GM23338 (cell line): ENCODE results near the gene TENM4. TPM values are rescaled to one million over a fixed set of nuclear protein-coding genes. Genes with fewer than 3 reads are reported as not detected.

ENCODE experiments used
- ATAC-seq: fragments of 200-7000 bp; cut with Tn5 transposase; 3 replicates; pipeline ENCODE4 v1.9.1; 2020
- DNase-seq: peaks from one replicate; pipeline ENCODE4 v3.0.0-alpha.2; 2015; ENCODE audit warnings: low spot score
- H2AFZ ChIP-seq: fragments of 200-600 bp; sonication (generic); 2 replicates; pipeline ENCODE4 v1.8.0; 2016; ENCODE audit warnings: antibody characterized with exemption, mild to moderate bottlenecking, moderate library complexity
- H3F3A ChIP-seq: fragments of 200-600 bp; sonication (generic); replicated peaks from 2 replicates; pipeline ENCODE4 v1.8.0; 2017; ENCODE audit warnings: antibody characterized with exemption, mixed run types, low read depth
- H3K27ac ChIP-seq: fragments of 200-600 bp; sonication (generic); 2 replicates; pipeline ENCODE4 v1.6.1; 2016; ENCODE audit warnings: low read depth
- H3K27me3 ChIP-seq: fragments of 200-600 bp; sonication (generic); 2 replicates; pipeline ENCODE4 v1.8.0; 2016; ENCODE audit warnings: mild to moderate bottlenecking, mixed run types, moderate library complexity; ENCODE audit not compliant: insufficient read depth
- H3K36me3 ChIP-seq: fragments of 200-600 bp; sonication (generic); 2 replicates; pipeline ENCODE4 v1.8.0; 2016; ENCODE audit warnings: mild to moderate bottlenecking; ENCODE audit not compliant: insufficient read depth
- H3K4me1 ChIP-seq: fragments of 200-600 bp; sonication (generic); 2 replicates; pipeline ENCODE4 v1.8.0; 2016; ENCODE audit warnings: mild to moderate bottlenecking, moderate library complexity; ENCODE audit not compliant: insufficient read depth
- H3K4me2 ChIP-seq: fragments of 200-600 bp; sonication (generic); 2 replicates; pipeline ENCODE4 v1.7.1; 2017; ENCODE audit warnings: mixed run types
- H3K4me3 ChIP-seq: fragments of 200-600 bp; sonication (generic); 2 replicates; pipeline ENCODE4 v1.6.1; 2016; ENCODE audit warnings: mixed run types
- H3K79me2 ChIP-seq: fragments of 200-600 bp; sonication (generic); replicated peaks from 2 replicates; pipeline ENCODE4 v1.8.0; 2017; ENCODE audit warnings: mild to moderate bottlenecking; ENCODE audit not compliant: insufficient read depth
- H3K9me2 ChIP-seq: fragments of 200-600 bp; sonication (generic); 2 replicates; pipeline ENCODE4 v1.8.0; 2017; ENCODE audit not compliant: insufficient read depth
- H4K20me1 ChIP-seq: fragments of 200-600 bp; sonication (generic); replicated peaks from 2 replicates; pipeline ENCODE4 v1.8.0; 2017; ENCODE audit warnings: mild to moderate bottlenecking; ENCODE audit not compliant: insufficient read depth
- H3K27ac Mint-ChIP-seq: 2 replicates; pipeline ENCODE4 v1.8.0; 2020; ENCODE audit warnings: inconsistent platforms, mild to moderate bottlenecking, moderate library complexity, mixed read lengths
- H3K27me3 Mint-ChIP-seq: 3 replicates; pipeline ENCODE4 v1.8.0; 2022; ENCODE audit warnings: low read depth, mild to moderate bottlenecking, moderate library complexity, mixed read lengths, inconsistent platforms; ENCODE audit not compliant: insufficient read depth, poor library complexity
- H3K36me3 Mint-ChIP-seq: 3 replicates; pipeline ENCODE4 v1.8.0; 2021; ENCODE audit warnings: low read depth, mild to moderate bottlenecking, inconsistent platforms, moderate library complexity, mixed read lengths
- H3K4me1 Mint-ChIP-seq: 3 replicates; pipeline ENCODE4 v1.8.0; 2020; ENCODE audit warnings: mild to moderate bottlenecking, inconsistent platforms, mixed read lengths
- H3K4me3 Mint-ChIP-seq: 3 replicates; pipeline ENCODE4 v1.8.0; 2021; ENCODE audit warnings: moderate library complexity, mild to moderate bottlenecking, inconsistent platforms, mixed read lengths
- H3K9me3 Mint-ChIP-seq: 3 replicates; pipeline ENCODE4 v1.8.0; 2020; ENCODE audit warnings: moderate library complexity, mild to moderate bottlenecking, inconsistent platforms, mixed read lengths
- CREB1 ChIP-seq: fragments of 250-450 bp; sonication (Bioruptor Pico); IDR thresholded peaks from 2 replicates; pipeline ENCODE4 v1.5.0; 2020; ENCODE audit warnings: low read depth, mild to moderate bottlenecking, moderate library complexity
- CTCF ChIP-seq, 2 experiments: fragments of 200-600 bp in 1 of 2; sonication (generic) in 1 of 2; conservative IDR thresholded peaks; 2 replicates each; pipeline versions ENCODE4 v1.5.1 to v1.6.1; 2016 to 2017; ENCODE audit warnings: antibody characterized with exemption in 2 of 2, low read depth in 2 of 2, mild to moderate bottlenecking in 2 of 2, moderate library complexity in 1 of 2
- EZH2 ChIP-seq: fragments of 200-600 bp; sonication (generic); IDR thresholded peaks from one replicate; pipeline ENCODE4 v1.8.0; 2017; ENCODE audit warnings: antibody characterized with exemption, mild to moderate bottlenecking, low read depth; ENCODE audit not compliant: unreplicated experiment
- EZH2phosphoT487 ChIP-seq: fragments of 200-600 bp; sonication (generic); IDR thresholded peaks from one replicate; pipeline ENCODE4 v1.8.1; 2018; ENCODE audit warnings: antibody characterized with exemption; ENCODE audit not compliant: unreplicated experiment
- JUNB ChIP-seq: IDR thresholded peaks from one replicate; pipeline ENCODE4 v1.6.1; 2016; ENCODE audit warnings: antibody characterized with exemption; ENCODE audit not compliant: unreplicated experiment
- NANOG ChIP-seq: IDR thresholded peaks from 2 replicates; pipeline ENCODE4 v1.6.1; 2016; ENCODE audit warnings: antibody characterized with exemption, borderline replicate concordance
- STAT1 ChIP-seq: IDR thresholded peaks from one replicate; pipeline ENCODE4 v1.6.1; 2016; ENCODE audit warnings: antibody characterized with exemption; ENCODE audit not compliant: unreplicated experiment
- ZNF114 ChIP-seq: fragments of 250-450 bp; sonication (Bioruptor Pico); IDR thresholded peaks from 2 replicates; pipeline ENCODE4 v1.5.0; 2020; ENCODE audit warnings: mild to moderate bottlenecking, moderate library complexity
- ZNF331 ChIP-seq: fragments of 250-450 bp; sonication (Bioruptor Pico); IDR thresholded peaks from 2 replicates; pipeline ENCODE4 v1.5.0; 2020; ENCODE audit warnings: low read depth, mild to moderate bottlenecking, moderate library complexity
- polyA plus RNA-seq: library from polyadenylated mRNA; unstranded; fragments of >200 nt; fragmentation: Nextera tagmentation; extraction: Ambion mirVana; gene quantifications from 2 replicates; pipeline ENCODE4 v1.2.1, GENCODE V29; 2016
- total RNA-seq: library from RNA; depleted of rRNA; stranded (reverse); fragments of >200 nt; shearing (Covaris generic); gene quantifications from 2 replicates; pipeline ENCODE4 v1.2.3, GENCODE V29; 2014
- TF ChIP-seq, protein P1 (sequence below): IDR thresholded peaks from 2 replicates; pipeline ENCODE4 v1.6.1; 2016; ENCODE audit warnings: antibody characterized with exemption
- TF ChIP-seq, protein P2 (sequence below): fragments of 250-450 bp; sonication (Bioruptor Pico); IDR thresholded peaks from 2 replicates; pipeline ENCODE4 v1.5.0; 2020; ENCODE audit warnings: mild to moderate bottlenecking, moderate library complexity
- TF ChIP-seq, protein P3 (sequence below): IDR thresholded peaks from one replicate; pipeline ENCODE4 v1.6.1; 2018; ENCODE audit warnings: antibody characterized with exemption; ENCODE audit not compliant: unreplicated experiment

The TENM4 gene
- total and polyA plus RNA-seq, 2 experiments from 2014 or later = 7.3 TPM

DNA sequence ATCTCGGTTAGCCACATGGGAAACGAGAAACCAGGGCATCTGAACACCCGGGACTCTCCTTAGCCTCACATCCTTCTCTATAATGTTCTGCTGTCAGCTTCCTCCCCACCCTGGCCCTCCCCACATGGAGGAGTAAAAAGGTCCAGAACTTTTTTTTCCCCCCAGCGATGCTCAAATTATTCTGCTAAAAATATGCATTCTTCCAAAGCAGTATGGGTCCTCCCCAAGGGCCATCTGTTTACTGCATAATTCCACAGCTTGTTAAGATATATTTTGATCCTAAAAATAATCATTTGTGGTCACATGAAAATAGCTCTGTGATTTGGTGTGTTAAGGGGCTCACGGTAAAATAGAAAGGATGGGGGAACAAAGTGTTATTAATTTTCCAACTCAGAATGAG lies 584.6 kb downstream of the TENM4 start (continued):
- no peak for TF ChIP-seq EZH2
- TF ChIP-seq ZNF331 = no peak
- TF ChIP-seq, protein P1, sequence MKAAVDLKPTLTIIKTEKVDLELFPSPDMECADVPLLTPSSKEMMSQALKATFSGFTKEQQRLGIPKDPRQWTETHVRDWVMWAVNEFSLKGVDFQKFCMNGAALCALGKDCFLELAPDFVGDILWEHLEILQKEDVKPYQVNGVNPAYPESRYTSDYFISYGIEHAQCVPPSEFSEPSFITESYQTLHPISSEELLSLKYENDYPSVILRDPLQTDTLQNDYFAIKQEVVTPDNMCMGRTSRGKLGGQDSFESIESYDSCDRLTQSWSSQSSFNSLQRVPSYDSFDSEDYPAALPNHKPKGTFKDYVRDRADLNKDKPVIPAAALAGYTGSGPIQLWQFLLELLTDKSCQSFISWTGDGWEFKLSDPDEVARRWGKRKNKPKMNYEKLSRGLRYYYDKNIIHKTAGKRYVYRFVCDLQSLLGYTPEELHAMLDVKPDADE = no peak

GRCh38 chr11:78855116-78855515 lies 585.7 kb downstream of the TENM4 start:
- Mint-ChIP-seq H3K4me3 (no peak overlapping the region), H3K36me3 (no peaks in the 10 kb centered on the region), H3K27me3 (no peaks in the 10 kb centered on the region), H3K9me3 (no peaks in the 10 kb centered on the region), H3K27ac (no peak overlapping the region), H3K4me1 (peaks cover 12% of the 10 kb centered on the region)
- Histone ChIP-seq H3F3A (no peaks in the 10 kb centered on the region), H3K9me2 (no peaks in the 10 kb centered on the region), H4K20me1 (no peaks in the 10 kb centered on the region), H2AFZ (no peak overlapping the region), H3K4me2 (no peak overlapping the region), H3K27ac (no peak overlapping the region), H3K4me3 (no peak overlapping the region), H3K4me1 (peaks cover 7% of the 10 kb centered on the region), H3K79me2 (no peaks in the 10 kb centered on the region), H3K27me3 (no peaks in the 10 kb centered on the region), H3K36me3 (no peaks in the 10 kb centered on the region)
- DNase-seq (no peak), ATAC-seq (no peak)
- TF ChIP-seq CTCF (conservative IDR thresholded peaks at IDR 0.05; ENCODE audit: low read depth in 2 of 2) (no peak), JUNB (no peak), ZNF114 (CRISPR knock-in tag) (no peak), NANOG (no peak), EZH2phosphoT487 (no peak), ZNF331 (no peak), STAT1 (no peak), EZH2 (no peak), CREB1 (CRISPR knock-in tag) (no peak)
- TF ChIP-seq, protein P1 = no peak
- TF ChIP-seq, protein P2, sequence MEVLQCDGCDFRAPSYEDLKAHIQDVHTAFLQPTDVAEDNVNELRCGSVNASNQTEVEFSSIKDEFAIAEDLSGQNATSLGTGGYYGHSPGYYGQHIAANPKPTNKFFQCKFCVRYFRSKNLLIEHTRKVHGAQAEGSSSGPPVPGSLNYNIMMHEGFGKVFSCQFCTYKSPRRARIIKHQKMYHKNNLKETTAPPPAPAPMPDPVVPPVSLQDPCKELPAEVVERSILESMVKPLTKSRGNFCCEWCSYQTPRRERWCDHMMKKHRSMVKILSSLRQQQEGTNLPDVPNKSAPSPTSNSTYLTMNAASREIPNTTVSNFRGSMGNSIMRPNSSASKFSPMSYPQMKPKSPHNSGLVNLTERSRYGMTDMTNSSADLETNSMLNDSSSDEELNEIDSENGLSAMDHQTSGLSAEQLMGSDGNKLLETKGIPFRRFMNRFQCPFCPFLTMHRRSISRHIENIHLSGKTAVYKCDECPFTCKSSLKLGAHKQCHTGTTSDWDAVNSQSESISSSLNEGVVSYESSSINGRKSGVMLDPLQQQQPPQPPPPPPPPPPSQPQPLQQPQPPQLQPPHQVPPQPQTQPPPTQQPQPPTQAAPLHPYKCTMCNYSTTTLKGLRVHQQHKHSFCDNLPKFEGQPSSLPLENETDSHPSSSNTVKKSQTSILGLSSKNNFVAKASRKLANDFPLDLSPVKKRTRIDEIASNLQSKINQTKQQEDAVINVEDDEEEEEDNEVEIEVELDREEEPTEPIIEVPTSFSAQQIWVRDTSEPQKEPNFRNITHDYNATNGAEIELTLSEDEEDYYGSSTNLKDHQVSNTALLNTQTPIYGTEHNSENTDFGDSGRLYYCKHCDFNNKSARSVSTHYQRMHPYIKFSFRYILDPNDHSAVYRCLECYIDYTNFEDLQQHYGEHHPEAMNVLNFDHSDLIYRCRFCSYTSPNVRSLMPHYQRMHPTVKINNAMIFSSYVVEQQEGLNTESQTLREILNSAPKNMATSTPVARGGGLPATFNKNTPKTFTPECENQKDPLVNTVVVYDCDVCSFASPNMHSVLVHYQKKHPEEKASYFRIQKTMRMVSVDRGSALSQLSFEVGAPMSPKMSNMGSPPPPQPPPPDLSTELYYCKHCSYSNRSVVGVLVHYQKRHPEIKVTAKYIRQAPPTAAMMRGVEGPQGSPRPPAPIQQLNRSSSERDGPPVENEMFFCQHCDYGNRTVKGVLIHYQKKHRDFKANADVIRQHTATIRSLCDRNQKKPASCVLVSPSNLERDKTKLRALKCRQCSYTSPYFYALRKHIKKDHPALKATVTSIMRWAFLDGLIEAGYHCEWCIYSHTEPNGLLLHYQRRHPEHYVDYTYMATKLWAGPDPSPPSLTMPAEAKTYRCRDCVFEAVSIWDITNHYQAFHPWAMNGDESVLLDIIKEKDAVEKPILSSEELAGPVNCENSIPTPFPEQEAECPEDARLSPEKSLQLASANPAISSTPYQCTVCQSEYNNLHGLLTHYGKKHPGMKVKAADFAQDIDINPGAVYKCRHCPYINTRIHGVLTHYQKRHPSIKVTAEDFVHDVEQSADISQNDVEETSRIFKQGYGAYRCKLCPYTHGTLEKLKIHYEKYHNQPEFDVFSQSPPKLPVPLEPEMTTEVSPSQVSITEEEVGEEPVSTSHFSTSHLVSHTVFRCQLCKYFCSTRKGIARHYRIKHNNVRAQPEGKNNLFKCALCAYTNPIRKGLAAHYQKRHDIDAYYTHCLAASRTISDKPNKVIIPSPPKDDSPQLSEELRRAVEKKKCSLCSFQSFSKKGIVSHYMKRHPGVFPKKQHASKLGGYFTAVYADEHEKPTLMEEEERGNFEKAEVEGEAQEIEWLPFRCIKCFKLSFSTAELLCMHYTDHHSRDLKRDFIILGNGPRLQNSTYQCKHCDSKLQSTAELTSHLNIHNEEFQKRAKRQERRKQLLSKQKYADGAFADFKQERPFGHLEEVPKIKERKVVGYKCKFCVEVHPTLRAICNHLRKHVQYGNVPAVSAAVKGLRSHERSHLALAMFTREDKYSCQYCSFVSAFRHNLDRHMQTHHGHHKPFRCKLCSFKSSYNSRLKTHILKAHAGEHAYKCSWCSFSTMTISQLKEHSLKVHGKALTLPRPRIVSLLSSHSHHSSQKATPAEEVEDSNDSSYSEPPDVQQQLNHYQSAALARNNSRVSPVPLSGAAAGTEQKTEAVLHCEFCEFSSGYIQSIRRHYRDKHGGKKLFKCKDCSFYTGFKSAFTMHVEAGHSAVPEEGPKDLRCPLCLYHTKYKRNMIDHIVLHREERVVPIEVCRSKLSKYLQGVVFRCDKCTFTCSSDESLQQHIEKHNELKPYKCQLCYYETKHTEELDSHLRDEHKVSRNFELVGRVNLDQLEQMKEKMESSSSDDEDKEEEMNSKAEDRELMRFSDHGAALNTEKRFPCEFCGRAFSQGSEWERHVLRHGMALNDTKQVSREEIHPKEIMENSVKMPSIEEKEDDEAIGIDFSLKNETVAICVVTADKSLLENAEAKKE (CRISPR knock-in tag) = no peak
- TF ChIP-seq, protein P3, sequence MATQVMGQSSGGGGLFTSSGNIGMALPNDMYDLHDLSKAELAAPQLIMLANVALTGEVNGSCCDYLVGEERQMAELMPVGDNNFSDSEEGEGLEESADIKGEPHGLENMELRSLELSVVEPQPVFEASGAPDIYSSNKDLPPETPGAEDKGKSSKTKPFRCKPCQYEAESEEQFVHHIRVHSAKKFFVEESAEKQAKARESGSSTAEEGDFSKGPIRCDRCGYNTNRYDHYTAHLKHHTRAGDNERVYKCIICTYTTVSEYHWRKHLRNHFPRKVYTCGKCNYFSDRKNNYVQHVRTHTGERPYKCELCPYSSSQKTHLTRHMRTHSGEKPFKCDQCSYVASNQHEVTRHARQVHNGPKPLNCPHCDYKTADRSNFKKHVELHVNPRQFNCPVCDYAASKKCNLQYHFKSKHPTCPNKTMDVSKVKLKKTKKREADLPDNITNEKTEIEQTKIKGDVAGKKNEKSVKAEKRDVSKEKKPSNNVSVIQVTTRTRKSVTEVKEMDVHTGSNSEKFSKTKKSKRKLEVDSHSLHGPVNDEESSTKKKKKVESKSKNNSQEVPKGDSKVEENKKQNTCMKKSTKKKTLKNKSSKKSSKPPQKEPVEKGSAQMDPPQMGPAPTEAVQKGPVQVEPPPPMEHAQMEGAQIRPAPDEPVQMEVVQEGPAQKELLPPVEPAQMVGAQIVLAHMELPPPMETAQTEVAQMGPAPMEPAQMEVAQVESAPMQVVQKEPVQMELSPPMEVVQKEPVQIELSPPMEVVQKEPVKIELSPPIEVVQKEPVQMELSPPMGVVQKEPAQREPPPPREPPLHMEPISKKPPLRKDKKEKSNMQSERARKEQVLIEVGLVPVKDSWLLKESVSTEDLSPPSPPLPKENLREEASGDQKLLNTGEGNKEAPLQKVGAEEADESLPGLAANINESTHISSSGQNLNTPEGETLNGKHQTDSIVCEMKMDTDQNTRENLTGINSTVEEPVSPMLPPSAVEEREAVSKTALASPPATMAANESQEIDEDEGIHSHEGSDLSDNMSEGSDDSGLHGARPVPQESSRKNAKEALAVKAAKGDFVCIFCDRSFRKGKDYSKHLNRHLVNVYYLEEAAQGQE = no peak
